HG03039 (cell line): ENCODE results near the gene SLC17A8.
"Not testable (repeated sequence)": the region's sequence is repeated elsewhere in the genome, so short reads cannot be mapped to it uniquely, and the experiment has no call there.

ENCODE experiments used
- ATAC-seq: cut with Tn5 transposase; IDR thresholded peaks from one replicate; pipeline ENCODE4 v1.9.1; 2021; ENCODE audit warnings: mild to moderate bottlenecking, moderate library complexity; ENCODE audit not compliant: unreplicated experiment

SLC17A8 gene

GRCh38 chr12:100356644-100357223 lies at the start of gene SLC17A8:
SLC17A8 (plus strand) TSS chr12:100357074; CDS start chr12:100357392, 318 bp downstream.
- no peak for ATAC-seq

DNA sequence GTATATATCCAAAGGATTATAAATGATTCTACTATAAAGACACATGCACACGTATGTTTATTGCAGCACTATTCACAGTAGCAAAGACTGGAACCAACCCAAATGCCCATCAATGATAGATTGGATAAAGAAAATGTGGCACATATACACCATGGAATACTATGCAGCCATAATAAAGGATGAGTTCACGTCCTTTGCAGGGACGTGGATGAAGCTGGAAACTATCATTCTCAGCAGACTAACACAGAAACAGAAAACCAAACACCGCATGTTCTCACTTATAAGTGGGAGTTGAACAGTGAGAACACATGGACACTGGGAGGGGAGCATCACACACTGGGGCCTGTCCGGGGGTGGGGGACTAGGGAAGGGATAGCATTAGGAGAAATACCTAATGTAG lies 48.7 kb upstream of the SLC17A8 start:
- not testable (repeated sequence) for ATAC-seq

- no peak for ATAC-seq
These were observed 45.6 kb upstream of the SLC17A8 start for GRCh38 chr12:100311317-100311716.

DNA sequence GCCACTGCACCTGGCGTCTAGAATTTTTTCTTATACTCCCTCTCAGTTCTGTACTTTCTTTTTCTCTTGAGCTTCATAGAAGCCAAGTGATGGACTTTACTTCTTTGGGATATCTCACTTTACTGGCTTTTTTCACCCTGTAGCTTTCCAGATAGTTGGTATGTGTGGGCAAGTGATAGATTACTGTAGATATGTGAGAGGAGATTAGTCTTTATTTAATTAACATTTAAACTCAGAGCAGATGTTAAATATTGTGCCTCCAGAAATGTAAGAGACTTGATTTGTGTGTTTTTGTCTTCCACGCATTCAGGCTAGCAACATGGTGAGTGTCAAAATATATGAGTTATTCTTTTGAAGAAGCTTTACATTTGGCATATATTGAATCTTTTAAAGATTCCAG lies 39.5 kb upstream of the SLC17A8 start:
- ATAC-seq: no peak

DNA sequence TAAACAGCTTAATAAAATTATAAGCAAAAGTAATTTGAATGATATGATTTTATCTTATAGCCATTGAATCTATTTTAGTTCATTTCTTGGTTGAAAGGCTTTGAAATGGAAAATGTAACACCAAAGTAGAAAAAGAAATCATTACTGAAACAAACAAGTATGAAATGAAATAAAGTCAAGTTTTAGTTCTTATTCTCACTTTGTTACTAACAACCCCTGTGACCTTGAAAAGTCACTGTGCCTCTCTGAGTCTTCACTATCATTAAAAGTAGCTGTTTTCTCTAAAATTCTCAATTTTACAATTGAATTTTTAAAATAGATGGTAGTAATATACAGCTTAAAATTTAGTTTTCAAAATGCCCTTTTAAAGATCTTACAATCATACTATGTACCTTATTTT lies 32.4 kb upstream of the SLC17A8 start:
- no peak for ATAC-seq

DNA sequence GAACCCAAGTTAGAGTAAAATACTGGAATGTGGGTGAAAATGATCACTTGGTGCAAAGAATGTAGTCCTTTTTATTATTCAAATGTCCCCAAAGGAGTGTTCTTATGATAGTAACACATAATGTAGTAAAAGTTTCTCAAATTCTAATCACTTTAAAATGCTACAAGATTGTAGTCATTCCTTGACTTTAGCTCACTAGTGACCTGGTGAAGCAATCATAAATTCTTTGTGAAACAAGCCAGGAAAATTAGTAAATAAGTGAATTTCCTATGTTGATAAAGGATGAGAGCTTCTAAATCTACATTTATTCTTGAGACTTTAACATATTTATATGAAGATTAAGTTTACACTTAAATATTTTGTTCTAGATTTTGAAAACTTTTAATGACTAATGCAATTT lies 30.7 kb upstream of the SLC17A8 start:
- no peak for ATAC-seq

DNA sequence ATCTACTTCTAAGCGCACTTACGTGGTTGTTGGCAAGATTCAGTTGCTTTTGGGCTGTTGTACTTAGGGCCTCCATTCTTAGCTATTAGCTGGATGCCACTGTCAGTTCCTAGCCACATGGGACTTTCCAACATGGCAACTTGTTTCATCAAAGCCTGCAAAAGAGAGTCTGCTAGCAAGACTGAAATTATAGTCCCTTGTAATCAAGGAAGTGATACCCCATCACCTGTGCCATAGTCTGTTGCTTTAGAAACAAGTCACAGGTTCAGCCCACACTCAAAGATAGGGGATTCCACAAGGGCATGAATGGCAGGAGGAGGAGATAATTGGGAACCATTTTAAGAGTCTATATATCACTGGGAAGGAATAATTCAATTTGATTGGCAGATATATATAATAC lies 27.1 kb upstream of the SLC17A8 start:
- ATAC-seq: peak; percentile 93

GRCh38 chr12:100331871-100332270 lies 25.0 kb upstream of the SLC17A8 start:
- ATAC-seq: no peak

GRCh38 chr12:100332852-100333251 lies 24.0 kb upstream of the SLC17A8 start:
- ATAC-seq: no peak

DNA sequence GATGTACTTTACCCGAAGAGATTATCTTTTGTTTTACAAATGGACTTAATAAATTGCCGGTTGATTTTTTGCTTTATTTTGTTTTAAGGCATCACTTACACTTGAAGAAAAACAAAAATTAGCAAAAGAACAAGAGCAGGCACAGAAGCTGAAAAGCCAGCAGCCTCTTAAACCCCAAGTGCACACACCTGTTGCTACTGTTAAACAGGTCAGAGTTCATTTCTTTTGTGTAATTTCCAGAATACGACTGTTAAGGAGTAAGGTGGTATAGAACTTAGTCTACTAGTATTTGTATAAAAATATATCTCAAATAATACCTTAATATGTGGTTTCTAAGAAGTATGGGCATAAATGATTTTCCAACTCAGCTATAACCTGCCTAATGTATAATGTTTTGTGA lies 19.6 kb upstream of the SLC17A8 start:
- ATAC-seq: no peak

DNA sequence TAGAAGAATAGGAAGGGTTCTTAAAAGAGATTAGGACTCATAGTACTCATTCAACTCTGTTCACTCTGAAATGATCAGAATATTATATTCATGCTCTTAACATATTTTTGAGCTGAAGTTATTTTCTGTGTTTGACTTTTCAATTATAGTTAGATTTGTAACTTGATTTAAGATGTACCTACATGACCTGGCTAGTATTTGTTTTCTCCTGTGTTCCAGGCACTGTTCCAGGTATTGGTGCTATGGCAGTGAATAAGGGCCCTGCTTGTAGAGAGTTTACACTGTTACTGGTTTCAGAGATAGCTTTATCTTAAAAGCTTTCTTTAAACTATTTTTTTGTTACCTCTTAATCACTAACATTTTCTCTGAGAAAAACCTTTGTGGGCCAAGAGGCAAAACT lies 19.1 kb upstream of the SLC17A8 start:
- no peak for ATAC-seq

- no peak for ATAC-seq
These were observed 17.8 kb upstream of the SLC17A8 start for GRCh38 chr12:100339071-100339470.

DNA sequence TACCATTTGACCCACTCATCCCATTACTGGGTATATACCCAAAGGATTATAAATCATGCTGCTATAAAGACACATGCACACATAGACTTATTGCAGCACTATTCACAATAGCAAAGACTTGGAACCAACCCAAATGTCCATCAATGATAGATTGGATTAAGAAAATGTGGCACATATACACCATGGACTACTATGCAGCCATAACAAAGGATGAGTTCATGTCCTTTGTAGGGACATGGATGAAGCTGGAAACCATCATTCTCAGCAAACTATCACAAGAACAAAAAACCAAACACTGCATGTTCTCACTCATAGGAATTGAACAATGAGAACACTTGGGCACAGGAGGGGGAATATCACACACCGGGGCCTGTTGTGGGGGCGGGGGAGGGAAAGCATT lies 14.0 kb upstream of the SLC17A8 start:
- not testable (repeated sequence) for ATAC-seq

DNA sequence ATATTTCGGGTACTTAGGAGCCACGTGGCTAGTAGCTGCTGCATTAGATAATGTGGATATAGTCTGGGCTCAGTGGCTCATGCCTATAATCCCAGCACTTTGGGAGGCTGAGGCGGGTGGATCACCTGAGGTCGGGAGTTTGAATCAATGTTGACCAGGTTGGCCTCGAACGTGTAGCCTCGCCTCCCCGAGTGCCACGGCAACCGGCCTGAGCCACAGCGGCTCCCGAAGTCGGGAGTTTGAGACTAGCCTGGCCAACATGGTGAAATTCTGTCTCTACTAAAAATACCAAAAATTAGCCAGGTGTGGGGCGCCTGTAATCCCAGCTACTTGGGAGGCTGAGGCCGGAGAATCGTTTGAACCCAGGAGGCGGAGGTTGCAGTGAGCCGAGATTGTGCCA lies 12.5 kb upstream of the SLC17A8 start:
- not testable (repeated sequence) for ATAC-seq

GRCh38 chr12:100345020-100345767 lies 11.7 kb upstream of the SLC17A8 start:
- ATAC-seq: no peak

- ATAC-seq: no peak
These were observed 10.2 kb upstream of the SLC17A8 start for GRCh38 chr12:100346660-100347059.

GRCh38 chr12:100348657-100349454 lies 8.0 kb upstream of the SLC17A8 start:
- ATAC-seq: no peak

DNA sequence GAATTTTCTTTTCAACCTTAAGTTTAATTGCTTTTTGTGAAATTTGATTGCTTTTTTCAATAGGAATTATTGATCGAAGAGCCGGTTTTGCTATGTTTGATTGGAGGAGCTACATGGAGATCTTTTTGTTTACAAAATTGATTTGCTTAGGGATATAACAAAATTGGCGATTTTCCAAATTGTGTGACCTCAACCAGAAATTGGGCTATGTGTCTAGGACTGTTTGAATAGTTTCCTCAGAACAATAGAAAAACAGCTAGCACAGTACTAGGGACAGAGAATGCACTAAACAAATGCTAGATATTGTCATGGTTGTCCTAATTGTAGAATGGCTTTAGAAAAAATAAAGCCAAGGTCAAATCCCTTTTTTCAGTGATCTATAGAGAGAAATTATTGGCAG lies 2.4 kb downstream of the SLC17A8 start:
- no peak for ATAC-seq

GRCh38 chr12:100359822-100360221 lies 2.9 kb downstream of the SLC17A8 start:
- ATAC-seq: no peak

GRCh38 chr12:100360450-100360849 lies 3.6 kb downstream of the SLC17A8 start:
- no peak for ATAC-seq

- ATAC-seq: no peak
These were observed 7.5 kb downstream of the SLC17A8 start for GRCh38 chr12:100364324-100364723.

- no peak for ATAC-seq
These were observed 8.5 kb downstream of the SLC17A8 start for GRCh38 chr12:100365411-100365810.
